Activated T-helper 9 cell treated with anti-CD3 and anti-CD28 coated beads, Interleukin-2, amount 50 U/mL, for 16 hours (primary cell): ENCODE data around the gene TMEM248.
A peak's percentile ranks its signal among the peaks of the same experiment; 100 is the strongest.
"Not testable (repeated sequence)": the region's sequence is repeated elsewhere in the genome, so short reads cannot be mapped to it uniquely, and the experiment has no call there.

Experiments
- DNase-seq: peaks from one replicate; pipeline ENCODE4 v3.0.0-alpha.2; 2020; ENCODE audit warnings: low read depth

Gene TMEM248

DNA sequence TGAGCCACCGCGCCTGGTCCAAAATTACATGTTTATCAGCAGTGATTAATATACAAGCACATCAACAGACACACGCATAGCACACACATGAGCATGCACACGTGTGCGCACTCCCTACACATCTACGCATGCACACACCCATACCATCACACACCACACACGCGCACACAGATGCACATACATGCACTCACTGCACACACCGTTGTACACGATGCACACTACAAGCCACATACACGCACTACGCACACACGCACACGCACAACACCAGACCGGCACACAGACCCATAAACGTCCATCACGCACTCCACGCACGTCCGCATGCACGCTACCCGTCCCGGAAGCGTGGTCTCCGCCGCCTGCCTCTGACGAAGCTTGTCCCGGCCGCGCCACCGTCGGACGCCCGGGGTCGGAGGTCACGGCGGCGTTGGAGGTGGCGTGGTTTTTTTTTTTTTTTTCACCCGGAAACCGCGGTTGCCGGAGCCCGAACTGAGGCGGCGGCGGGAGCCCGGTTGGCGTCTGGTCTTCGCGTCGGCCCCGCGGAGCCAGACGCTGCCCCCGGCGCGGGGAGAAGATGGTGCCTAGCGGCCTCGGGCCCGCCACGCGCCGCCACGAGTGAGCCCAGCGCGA, at the start of gene TMEM248:
TSS of gene TMEM248 (plus strand) at position 457 of the 627 bp plus-strand sequence. CDS start 20,641 bp downstream, outside the sequence.
- DNase-seq = peak; percentile 89

DNA sequence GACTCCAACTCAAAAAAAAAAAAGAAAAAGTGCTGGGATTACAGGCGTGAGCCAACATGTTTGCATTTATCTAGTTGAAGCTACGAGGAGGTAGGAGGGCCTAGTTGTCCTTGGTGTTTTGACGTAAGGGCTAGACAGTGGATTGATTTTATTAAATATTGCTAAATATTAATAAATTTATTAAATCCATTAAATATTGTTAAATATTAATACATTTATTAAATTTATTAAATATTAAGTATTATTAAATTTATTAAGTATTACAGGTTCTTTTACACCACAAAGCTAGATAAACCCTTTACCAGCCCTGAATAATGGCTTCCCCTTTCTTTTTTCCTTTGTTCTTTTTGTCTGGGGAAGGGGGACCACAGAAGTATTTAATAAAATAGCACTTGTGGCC, 47.5 kb upstream of the TMEM248 start:
- no peak for DNase-seq

GRCh38 chr7:66877577-66878300, 43.3 kb upstream of the TMEM248 start:
- no peak for DNase-seq

- DNase-seq = not testable (repeated sequence)
These were observed 42.7 kb upstream of the TMEM248 start for GRCh38 chr7:66878301-66878685.

DNA sequence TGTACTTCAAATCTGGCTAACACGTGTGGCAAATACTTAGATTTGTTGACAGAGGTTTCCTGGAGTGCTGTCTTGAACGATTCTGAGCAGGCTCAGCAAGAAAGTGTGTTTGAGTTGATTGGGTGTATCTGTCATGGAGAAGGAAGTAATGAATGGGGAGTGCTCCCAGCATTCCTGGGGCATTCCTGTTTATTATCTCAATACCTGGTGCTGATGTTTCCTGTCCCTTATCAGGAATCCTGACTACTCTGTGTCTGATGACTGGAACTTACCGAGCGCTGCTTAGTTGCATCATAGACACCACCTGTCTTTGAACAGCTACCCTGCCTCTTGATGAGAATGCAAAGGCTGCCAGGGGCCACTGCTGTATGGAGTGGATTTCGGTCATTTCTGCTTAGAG, 41.0 kb upstream of the TMEM248 start:
- DNase-seq = no peak

- not testable (repeated sequence) for DNase-seq
These were observed 40.4 kb upstream of the TMEM248 start for GRCh38 chr7:66880577-66880976.

DNA sequence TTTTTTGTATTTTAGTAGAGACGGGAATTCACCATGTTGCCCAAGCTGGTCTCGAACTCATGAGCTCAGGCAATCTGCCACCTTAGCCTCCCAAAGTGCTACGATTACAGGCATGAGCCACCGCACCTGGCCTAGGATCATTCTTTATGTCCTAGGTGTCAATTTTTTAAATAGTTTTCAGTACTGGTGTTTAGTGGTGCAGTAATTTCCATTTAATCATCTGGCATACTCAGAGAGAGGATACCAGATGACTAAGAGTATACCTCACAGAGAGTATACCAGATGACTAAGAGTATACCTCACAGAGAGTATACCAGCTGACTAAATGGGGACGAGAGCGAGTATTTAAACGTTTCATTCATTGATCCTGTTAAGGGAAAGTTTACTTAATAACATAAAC, 37.3 kb upstream of the TMEM248 start:
- DNase-seq = no peak

DNA sequence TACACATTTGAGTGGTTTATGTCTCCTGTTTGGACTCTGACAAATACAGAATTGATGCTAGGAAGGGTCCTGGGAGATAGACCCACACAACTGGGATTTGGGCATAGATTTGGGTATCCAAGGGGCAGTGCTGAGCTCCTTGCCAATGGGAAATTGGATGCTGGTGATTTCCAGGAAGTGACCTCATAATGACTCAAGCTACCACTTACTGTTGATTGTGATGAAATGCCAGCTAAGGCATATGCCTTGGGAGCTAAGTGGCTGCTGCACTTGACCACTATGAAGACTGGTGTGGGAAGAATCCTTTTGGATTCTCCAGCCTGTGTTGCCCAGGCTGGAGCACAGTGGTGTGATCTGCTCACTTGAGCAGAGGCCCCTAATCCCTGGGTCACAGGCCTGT, 36.5 kb upstream of the TMEM248 start:
- not testable (repeated sequence) for DNase-seq

GRCh38 chr7:66886152-66886551, 34.9 kb upstream of the TMEM248 start:
- DNase-seq = no peak

DNA sequence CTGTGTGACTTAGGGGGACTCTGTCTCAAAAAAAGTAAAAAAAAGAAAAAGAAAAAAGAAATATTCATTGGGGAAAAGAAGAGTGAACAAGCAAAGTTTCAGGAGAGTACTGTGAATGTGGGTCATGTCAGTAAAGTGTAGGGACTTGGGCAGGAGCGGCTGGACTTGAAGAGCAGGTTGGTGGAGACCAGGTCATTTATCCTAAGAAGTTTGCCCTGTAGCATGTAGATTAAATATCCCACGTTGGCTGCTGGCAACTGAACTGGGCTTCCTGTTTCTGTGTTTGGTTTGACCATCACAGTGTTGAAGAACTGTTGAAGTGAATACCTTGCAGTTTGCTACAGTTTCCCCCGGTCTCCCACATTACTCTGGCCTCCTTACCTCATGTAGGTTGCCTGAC, 32.8 kb upstream of the TMEM248 start:
- not testable (repeated sequence) for DNase-seq

- no peak for DNase-seq
These were observed 26.5 kb upstream of the TMEM248 start for GRCh38 chr7:66894463-66895080.

DNA sequence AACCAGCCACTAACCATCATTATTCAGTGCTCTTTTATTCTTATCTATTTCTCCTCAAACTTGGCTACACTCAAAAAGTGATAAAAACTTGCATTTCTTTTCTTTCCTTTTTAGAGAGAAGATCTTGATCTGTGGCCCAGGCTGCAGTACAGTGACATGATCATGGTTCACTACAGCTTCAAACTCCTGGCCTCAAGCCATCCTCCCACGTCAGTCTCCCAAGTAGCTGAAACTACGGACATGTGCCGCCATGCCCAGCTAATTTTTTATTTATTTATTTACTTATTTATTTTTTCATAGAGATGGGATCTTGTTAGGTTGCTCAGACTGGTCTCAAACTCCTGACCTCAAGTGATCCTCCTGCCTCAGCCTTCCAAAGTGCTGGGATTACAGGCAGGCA, 24.6 kb upstream of the TMEM248 start:
- DNase-seq = no peak

DNA sequence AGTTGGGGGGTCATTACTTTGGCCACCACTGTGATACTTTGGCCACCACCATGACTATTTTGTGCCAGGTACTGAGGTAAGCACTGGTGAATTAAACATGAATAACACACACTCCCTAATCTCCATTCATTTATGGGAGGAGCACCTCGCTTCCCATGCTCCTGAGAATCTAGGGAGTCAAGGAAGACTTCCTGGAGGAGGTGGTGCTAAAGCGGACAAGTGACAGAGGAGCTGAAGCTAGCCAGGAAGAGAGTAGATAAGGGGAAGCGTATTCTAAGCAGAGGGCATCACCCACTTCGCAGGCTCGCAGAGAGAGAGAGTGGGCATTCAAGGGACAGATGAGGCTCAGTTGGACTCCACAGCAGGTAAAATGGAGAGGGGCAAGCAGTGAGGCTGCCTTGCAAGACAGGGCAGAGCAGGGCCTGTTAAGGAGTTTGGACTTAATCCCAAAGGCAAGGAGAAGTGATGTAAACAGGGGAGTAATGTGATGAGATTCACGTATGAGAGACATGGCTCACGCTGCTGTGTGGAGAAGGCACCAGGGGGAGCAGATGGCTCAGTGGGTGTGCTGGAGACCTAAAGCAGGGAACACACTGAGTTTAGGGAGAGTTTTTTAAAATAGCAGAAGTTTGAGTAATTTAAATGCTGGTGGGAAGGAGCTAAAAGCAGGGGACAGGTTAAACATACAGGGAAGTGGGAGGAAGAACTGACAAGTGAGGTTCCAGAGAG, 21.3 kb upstream of the TMEM248 start:
- DNase-seq = no peak

DNA sequence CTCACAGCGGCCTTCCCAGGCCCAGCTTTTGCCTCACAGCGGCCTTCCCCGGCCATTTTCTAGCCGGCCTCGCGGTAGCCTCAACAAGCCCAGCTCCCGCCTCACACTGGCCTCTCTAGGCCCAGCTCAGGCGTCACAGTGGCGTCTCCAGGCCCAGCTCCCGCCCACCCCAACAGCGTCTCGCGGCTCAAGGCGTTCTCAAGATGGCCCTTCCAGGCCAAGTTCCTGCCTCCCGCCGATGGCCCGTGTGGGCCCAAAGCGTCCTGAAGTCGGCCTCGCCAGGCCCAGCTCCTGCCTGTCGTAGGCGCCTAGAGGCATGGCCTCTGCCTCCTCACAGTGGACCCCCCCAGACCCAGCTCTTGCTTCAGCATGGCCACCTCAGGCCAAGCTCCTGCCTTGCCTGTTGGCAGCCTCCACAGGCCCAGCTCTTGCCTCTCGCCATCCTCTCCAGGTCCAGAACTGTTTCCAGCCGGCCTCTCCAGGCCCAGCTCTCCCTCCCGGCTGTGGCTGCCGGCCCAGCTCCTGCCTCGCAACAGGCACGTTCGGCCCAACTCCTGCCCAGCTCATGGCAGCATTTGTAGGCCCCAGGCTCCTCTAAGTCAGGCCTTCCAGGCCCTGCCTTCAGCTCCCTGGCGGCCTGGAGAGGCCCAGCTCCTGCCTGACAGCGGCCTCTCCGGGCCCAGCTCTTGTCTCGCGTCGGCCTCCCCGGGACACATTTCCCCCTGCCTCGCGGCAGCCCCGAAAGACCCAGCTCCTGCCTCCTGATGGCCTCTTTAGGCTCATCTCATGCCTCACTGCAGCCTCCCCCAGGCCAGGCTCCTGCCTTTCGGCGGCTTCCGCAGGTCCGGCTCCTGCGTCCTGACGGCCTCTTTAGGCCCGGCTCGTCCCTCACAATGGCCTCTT, 18.8 kb upstream of the TMEM248 start:
- DNase-seq = no peak

GRCh38 chr7:66902844-66903180, 18.2 kb upstream of the TMEM248 start:
- DNase-seq = no peak

DNA sequence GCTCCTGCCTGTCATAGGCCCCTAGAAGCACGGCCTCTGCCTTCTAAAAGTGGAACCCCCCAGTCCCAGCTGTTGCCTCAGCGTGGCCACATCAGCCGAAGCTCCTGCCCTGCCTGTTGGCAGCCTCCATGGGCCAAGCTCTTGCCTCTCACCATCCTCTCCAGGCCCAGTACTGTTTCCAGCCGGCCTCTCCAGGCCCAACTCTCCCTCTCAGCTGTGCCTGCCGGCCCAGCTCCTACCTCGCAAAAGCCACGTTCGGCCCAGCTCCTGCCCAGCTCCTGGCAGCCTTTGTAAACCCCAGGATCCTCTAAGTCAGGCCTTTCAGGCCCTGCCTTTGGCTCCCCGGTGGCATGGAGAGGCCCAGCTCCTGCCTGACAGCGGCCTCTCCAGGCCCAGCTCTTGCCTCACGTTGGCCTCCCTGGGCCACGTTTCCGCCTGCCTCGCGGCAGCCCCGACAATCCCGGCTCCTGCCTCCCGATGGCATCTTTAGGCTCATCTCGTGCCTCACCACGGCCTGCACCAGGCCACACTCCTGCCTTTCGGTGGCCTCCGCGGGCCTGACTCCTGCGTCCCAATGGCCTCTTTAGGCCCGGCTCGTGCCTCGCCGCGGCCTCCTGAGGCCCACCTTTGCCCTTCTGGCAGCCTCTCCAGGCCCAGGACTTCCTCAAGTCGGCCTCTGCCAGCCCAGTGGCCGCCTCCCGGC, 17.5 kb upstream of the TMEM248 start:
- no peak for DNase-seq

DNA sequence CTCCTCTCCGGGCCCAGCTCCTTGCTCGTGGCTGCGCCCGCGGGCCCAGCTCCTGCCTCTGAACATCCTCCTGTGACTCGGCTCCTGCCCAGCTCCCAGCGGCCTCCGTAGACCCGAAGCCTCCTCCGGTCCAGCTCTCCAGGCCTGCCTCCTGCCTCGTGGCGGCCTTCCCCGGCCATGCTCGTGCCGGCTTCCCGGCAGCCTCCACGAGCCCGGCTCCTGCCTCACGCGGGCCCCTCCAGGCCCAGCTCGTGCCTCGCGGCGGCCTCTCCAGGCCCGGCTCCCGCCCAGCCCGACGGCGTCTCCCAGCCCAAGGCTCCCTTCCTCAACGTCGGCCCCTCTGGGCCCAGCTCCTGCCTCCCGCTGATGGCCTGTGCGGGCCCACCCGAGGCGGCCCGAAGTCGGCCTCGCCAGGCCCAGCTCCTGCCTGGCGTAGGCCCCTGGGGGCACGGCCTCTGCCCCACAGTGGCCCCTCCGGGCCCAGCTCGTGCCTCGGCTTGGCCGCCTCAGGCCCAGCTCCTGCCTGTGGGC, 16.9 kb upstream of the TMEM248 start:
- no peak for DNase-seq

GRCh38 chr7:66905278-66905677, 15.7 kb upstream of the TMEM248 start:
- DNase-seq = no peak

- DNase-seq = no peak
These were observed 15.3 kb upstream of the TMEM248 start for GRCh38 chr7:66905689-66906088.

- no peak for DNase-seq
These were observed 13.3 kb upstream of the TMEM248 start for GRCh38 chr7:66907731-66908130.

GRCh38 chr7:66908598-66908997, 12.4 kb upstream of the TMEM248 start:
- not testable (repeated sequence) for DNase-seq
